Stimulated activated CD4-positive, alpha-beta T cell treated with anti-CD3 and anti-CD28 coated beads, Interleukin-2, amount 100 ng/mL, for 48 hours (primary cell): Measurements from ENCODE around the gene GK.
"Not testable (repeated sequence)": the region's sequence is repeated elsewhere in the genome, so short reads cannot be mapped to it uniquely, and the experiment has no call there.

Source experiments
- DNase-seq, 2 donors: peaks; one replicate each; pipeline ENCODE4 v3.0.0-alpha.2; 2020

The GK gene

GRCh38 chrX:30713061-30713525 is 59.9 kb downstream of the GK start:
- DNase-seq: peak; percentile 25 to 29

- no peak for DNase-seq
Measured at GRCh38 chrX:30714138-30714537, 60.9 kb downstream of the GK start.

GRCh38 chrX:30715976-30716375 is 62.8 kb downstream of the GK start:
- DNase-seq: no peak

DNA sequence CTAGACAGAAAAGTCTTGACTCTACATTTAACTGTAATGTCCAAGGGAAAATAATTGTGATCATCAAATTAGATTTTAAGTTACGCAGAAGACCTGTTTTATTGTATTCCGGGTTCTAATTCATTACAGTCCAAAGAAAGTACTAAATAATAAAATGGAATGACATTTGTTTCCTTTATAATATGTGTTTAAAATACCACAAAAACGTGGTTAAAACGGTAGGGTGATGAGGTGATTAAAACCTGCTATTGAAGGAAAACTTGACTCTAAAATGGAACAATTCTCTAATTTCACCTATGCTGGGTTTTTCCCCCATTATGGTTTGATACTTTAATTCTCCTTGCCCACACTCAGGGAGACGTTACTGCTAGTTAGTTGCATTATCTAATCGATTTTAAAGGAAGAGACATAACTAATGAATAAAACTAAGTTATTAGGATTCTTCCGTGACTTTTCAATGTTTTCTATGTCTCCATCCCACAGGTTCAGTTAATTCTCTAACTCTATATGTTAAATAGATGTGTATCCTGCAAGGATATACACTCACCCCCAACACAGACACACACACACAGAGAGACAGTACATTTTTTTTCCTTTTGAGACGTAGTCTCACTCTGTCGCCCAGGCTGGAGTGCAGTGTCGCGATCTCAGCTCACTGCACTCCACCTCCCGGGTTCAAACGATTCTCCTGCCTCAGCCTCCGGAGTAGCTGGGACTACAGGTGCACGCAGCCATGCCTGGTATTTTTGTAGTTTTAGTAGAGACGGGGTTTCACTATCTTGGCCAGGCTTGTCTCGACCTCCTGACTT is 80.8 kb downstream of the GK start:
- no peak for DNase-seq

- no peak for DNase-seq
Measured at GRCh38 chrX:30734782-30735181, 81.6 kb downstream of the GK start.

DNA sequence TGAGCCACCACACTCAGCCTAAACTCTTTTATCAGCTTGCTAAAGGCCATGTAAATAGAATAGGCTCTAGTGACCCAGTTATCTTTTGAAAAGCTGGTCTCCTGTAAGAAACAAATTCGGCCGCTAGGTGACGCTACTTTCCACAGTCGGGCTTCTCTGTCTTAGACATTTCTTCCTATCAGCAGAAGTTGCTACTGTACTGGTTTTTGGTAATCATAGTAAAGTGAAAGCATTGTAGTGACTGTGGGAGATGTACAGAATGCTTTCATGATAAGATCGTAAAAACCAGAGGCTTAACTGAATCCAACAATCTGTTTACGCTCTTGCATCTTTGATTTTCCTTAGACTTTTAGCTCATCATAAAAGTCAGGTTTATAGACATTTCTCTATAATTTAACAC is 82.6 kb downstream of the GK start:
- DNase-seq: peak; percentile 76 to 78

GRCh38 chrX:30741545-30741944 is 88.3 kb downstream of the GK start:
- DNase-seq: no peak

GRCh38 chrX:30748342-30748960 is 95.2 kb downstream of the GK start:
- DNase-seq: no peak

- DNase-seq: no peak
Measured at GRCh38 chrX:30751497-30751896, 98.3 kb downstream of the GK start.

GRCh38 chrX:30762755-30763154 is 109.5 kb downstream of the GK start:
- DNase-seq: no peak

DNA sequence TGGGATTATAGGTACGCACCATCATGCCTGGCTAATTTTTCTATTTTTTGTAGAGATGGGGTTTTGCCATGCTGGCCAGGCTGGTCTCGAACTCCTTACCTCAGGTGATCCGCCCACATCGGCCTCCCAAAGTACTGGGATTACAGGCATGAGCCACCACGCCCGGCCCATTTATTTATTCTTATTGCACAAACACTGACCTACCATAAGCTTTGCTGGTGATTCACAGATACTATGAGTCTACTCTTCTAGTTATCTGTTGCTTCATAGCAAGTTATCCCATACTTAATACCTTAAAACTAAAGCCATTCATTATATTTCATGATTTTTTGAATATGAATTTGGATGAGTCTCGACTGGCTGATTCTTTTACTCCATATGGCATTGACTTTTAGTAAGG is 120.5 kb downstream of the GK start:
- not testable (repeated sequence) for DNase-seq

DNA sequence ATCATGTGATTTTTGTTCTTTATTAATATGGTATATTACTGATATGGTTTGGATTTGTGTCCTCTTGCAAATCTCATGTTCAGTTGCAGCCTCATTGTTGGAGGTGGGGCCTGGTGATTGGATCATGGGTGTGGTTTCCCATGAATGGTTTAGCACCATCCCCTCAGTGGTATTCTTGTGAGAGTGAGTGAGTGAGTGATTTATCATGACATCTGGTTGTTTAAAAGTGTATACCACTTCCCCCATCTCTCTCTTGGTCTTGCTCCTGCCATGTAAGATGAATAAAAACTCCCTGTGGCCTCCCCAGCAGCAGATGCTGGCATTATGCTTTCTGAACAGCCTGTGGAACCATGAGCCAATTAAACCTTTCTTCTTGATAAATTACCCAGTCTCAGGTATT is 124.4 kb downstream of the GK start:
- no peak for DNase-seq

DNA sequence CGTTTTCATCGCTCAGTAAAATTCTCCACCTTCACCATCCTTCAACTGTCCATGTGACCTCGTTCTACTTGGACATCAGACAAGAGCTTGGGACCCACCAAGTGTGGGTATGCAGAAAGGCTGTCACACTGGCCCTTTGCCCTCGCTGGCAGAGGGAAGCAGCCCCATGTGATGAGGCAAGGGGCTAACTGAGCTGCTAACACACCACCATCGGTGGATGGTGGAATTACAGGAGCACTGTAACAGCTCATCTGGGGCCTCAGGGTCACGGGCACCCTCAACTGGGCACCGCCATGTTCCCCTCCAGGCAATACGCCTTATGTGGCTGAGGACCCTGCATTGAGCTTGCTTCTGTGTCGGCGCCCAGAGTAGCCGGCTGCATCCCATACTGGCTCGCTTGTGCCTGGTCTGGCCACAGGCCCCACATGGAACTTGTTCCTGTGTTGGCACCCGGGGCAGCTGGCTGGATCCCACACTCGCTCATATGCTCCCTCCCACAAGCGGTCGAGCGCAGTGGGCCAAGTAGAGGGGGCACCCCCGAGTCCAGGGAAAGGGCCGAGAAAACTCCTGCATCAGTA is 126.3 kb downstream of the GK start:
- no peak for DNase-seq
